PFSK-1 (cell line): ENCODE results near the gene RGL1.

Experiments
- POLR2AphosphoS5 ChIP-seq: IDR thresholded peaks from 2 replicates; pipeline ENCODE4 v1.6.1; 2012; ENCODE audit warnings: low read depth, mild to moderate bottlenecking, control low read depth, low read length, moderate library complexity
- REST ChIP-seq, 2 experiments: IDR thresholded peaks; 2 replicates each; pipeline versions ENCODE4 v1.6.1 to v1.8.0; 2011 to 2012; ENCODE audit warnings: low read depth in 2 of 2, low read length in 2 of 2, control low read depth in 1 of 2, inconsistent platforms in 1 of 2, mild to moderate bottlenecking in 1 of 2, moderate library complexity in 1 of 2; ENCODE audit not compliant: insufficient read depth in 1 of 2
- SIN3A ChIP-seq: IDR thresholded peaks from 2 replicates; pipeline ENCODE4 v1.6.1; 2012; ENCODE audit warnings: mild to moderate bottlenecking, low read length, moderate library complexity, borderline replicate concordance; ENCODE audit not compliant: insufficient read depth
- TAF1 ChIP-seq: IDR thresholded peaks from 2 replicates; pipeline ENCODE4 v1.6.1; 2012; ENCODE audit warnings: low read length, control low read depth, borderline replicate concordance; ENCODE audit not compliant: insufficient read depth

- no peak for TF ChIP-seq TAF1
- no peak for TF ChIP-seq POLR2AphosphoS5
- TF ChIP-seq REST (IDR thresholded peaks at IDR 0.05; ENCODE audit: insufficient read depth in 1 of 2, low read depth in 2 of 2, low read length in 2 of 2), result no peak
- TF ChIP-seq SIN3A, result no peak
Observed at GRCh38 chr1:183804387-183804786, 533 bp upstream of the RGL1 start.
